ENCODE results near the gene OR5L1.

Gene OR5L1

GRCh38 chr11:55811067-55811466 lies at the start of gene OR5L1:
TSS of gene OR5L1 (plus strand) at chr11:55811367. CDS start at chr11:55811467, 100 bp downstream.
- DNase-seq (ENCODE audit: low read depth in 2 of 2) = no peak

GRCh38 chr11:55773138-55773537 lies 38.0 kb upstream of the OR5L1 start, which contains the start of gene OR5D13:
TSS of gene OR5D13 (plus strand) at chr11:55773438. CDS start at chr11:55773438, 0 bp downstream.
- no peak for DNase-seq (ENCODE audit: low read depth in 2 of 2)

GRCh38 chr11:55791606-55792005 lies 19.6 kb upstream of the OR5L1 start:
- no peak for DNase-seq (ENCODE audit: low read depth in 2 of 2)

GRCh38 chr11:55793321-55793720 lies 17.8 kb upstream of the OR5L1 start:
- no peak for DNase-seq (ENCODE audit: low read depth in 2 of 2)

GRCh38 chr11:55795256-55795655 lies 15.9 kb upstream of the OR5L1 start, which contains the start of gene OR5D14:
TSS of gene OR5D14 (plus strand) at chr11:55795556. CDS start at chr11:55795556, 0 bp downstream.
- no peak for DNase-seq (ENCODE audit: low read depth in 2 of 2)

GRCh38 chr11:55806248-55806647 lies 4.9 kb upstream of the OR5L1 start:
- DNase-seq (ENCODE audit: low read depth in 2 of 2) = no peak

- no peak for DNase-seq (ENCODE audit: low read depth in 2 of 2)
Observed at GRCh38 chr11:55819330-55819729, 8.2 kb downstream of the OR5L1 start, which contains the start of gene OR5D18. TSS of gene OR5D18 (plus strand) at chr11:55819630. CDS start at chr11:55819630, 0 bp downstream.

GRCh38 chr11:55826919-55827318 lies 15.8 kb downstream of the OR5L1 start, which contains the start of gene OR5L2:
TSS of gene OR5L2 (plus strand) at chr11:55827219. CDS start at chr11:55827219, 0 bp downstream.
- no peak for DNase-seq (ENCODE audit: low read depth in 2 of 2)

- no peak for DNase-seq (ENCODE audit: low read depth in 2 of 2)
Observed at GRCh38 chr11:55838452-55838851, 27.3 kb downstream of the OR5L1 start, which contains the start of gene OR5D16. TSS of gene OR5D16 (plus strand) at chr11:55838752. CDS start at chr11:55838752, 0 bp downstream.

- DNase-seq (ENCODE audit: low read depth in 2 of 2) = no peak
Observed at GRCh38 chr11:55847453-55847852, 36.3 kb downstream of the OR5L1 start.

GRCh38 chr11:55849037-55849436 lies 37.9 kb downstream of the OR5L1 start:
- no peak for DNase-seq (ENCODE audit: low read depth in 2 of 2)

- DNase-seq (ENCODE audit: low read depth in 2 of 2) = no peak
Observed at GRCh38 chr11:55852141-55852540, 41.0 kb downstream of the OR5L1 start.

- no peak for DNase-seq (ENCODE audit: low read depth in 2 of 2)
Observed at GRCh38 chr11:55854704-55855103, 43.5 kb downstream of the OR5L1 start.
